Hepatocyte (in vitro differentiated cells): Measurements from ENCODE around the gene EIF4B. TPM values are rescaled to one million over a fixed set of nuclear protein-coding genes. Genes with fewer than 3 reads are reported as not detected.
"Not testable (repeated sequence)": the region's sequence is repeated elsewhere in the genome, so short reads cannot be mapped to it uniquely, and the experiment has no call there.

Experiments
- DNase-seq: peaks from one replicate; pipeline ENCODE4 v3.0.0-alpha.2; 2016; ENCODE audit warnings: low spot score
- H2AFZ ChIP-seq: fragments of 200-600 bp; sonication (generic); 2 replicates; pipeline ENCODE4 v1.6.0; 2016; ENCODE audit warnings: antibody characterized with exemption, mild to moderate bottlenecking
- H3K27ac ChIP-seq: fragments of 200-600 bp; sonication (generic); 2 replicates; pipeline ENCODE4 v1.5.1; 2016; ENCODE audit warnings: mild to moderate bottlenecking
- H3K27me3 ChIP-seq: fragments of 200-600 bp; sonication (generic); 2 replicates; pipeline ENCODE4 v1.6.1; 2016
- H3K36me3 ChIP-seq: fragments of 200-600 bp; sonication (generic); replicated peaks from 2 replicates; pipeline ENCODE4 v1.5.1; 2016; ENCODE audit warnings: low read depth; ENCODE audit not compliant: insufficient read depth
- H3K4me1 ChIP-seq: fragments of 200-600 bp; sonication (generic); 2 replicates; pipeline ENCODE4 v1.5.1; 2016; ENCODE audit warnings: mild to moderate bottlenecking, moderate library complexity; ENCODE audit not compliant: insufficient read depth
- H3K4me2 ChIP-seq: fragments of 200-600 bp; sonication (generic); 2 replicates; pipeline ENCODE4 v1.6.0; 2016
- H3K4me3 ChIP-seq: fragments of 200-600 bp; sonication (generic); 2 replicates; pipeline ENCODE4 v1.5.1; 2016; ENCODE audit warnings: mild to moderate bottlenecking
- H3K79me2 ChIP-seq: fragments of 200-600 bp; sonication (generic); 2 replicates; pipeline ENCODE4 v1.6.0; 2017; ENCODE audit warnings: mild to moderate bottlenecking
- H3K9me2 ChIP-seq: fragments of 200-600 bp; sonication (generic); replicated peaks from 2 replicates; pipeline ENCODE4 v1.6.0; 2017; ENCODE audit warnings: mild to moderate bottlenecking; ENCODE audit not compliant: insufficient read depth
- H3K9me3 ChIP-seq: fragments of 200-600 bp; sonication (generic); 2 replicates; pipeline ENCODE4 v1.5.1; 2016; ENCODE audit warnings: low read depth, mild to moderate bottlenecking
- H4K20me1 ChIP-seq: fragments of 200-600 bp; sonication (generic); 2 replicates; pipeline ENCODE4 v1.6.0; 2016; ENCODE audit warnings: mild to moderate bottlenecking; ENCODE audit not compliant: insufficient read depth, poor library complexity, severe bottlenecking
- CTCF ChIP-seq: fragments of 200-600 bp; sonication (generic); IDR thresholded peaks from 2 replicates; pipeline ENCODE4 v1.5.1; 2016; ENCODE audit warnings: antibody characterized with exemption, mild to moderate bottlenecking; ENCODE audit not compliant: poor library complexity
- EZH2 ChIP-seq: fragments of 200-600 bp; sonication (generic); IDR thresholded peaks from 2 replicates; pipeline ENCODE4 v1.6.1; 2016; ENCODE audit warnings: antibody characterized with exemption, mild to moderate bottlenecking, borderline replicate concordance
- EZH2phosphoT487 ChIP-seq: fragments of 200-600 bp; sonication (generic); IDR thresholded peaks from one replicate; pipeline ENCODE4 v1.6.1; 2018; ENCODE audit warnings: antibody characterized with exemption, mild to moderate bottlenecking, low read depth, moderate library complexity; ENCODE audit not compliant: unreplicated experiment, severe bottlenecking
- WGBS: methylation state at CpG from one replicate; pipeline ENCODE4 v1.1.6; 2016; ENCODE audit warnings: low lambda C conversion rate; ENCODE audit errors: missing lambda C conversion rate; 5-methylcytosine and 5-hydroxymethylcytosine counted together
- polyA plus RNA-seq: library from polyadenylated mRNA; unstranded; fragments of >200 nt; fragmentation: Nextera tagmentation; extraction: Ambion mirVana; gene quantifications from 2 replicates; pipeline ENCODE4 v1.2.1, GENCODE V29; 2016
- total RNA-seq: library from RNA; depleted of rRNA; stranded (reverse); fragments of >200 nt; gene quantifications from 2 replicates; pipeline ENCODE4 v1.2.3, GENCODE V29; 2014

The EIF4B gene
- total and polyA plus RNA-seq, 2 experiments from 2014 or later: 53.5 to 435 TPM

DNA sequence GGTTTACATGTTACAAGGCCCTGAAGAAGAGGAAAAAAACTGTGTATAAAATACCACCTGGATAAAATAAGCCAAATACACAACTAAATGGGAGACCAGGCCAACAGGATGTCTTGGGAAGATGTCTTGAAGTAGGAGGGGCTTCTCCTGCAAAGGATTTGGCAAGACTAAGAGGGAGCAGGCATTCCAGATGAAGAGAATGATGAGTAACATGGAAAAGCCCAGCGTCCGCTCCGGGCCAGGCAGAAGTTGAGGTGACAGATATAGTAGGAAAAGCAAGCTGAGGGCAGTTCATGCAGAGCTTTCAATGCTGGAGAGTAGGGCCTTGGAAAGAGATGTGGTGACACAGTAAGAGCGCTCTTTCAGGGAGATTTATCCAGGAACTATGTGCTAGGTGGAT is 16.1 kb upstream of the EIF4B start:
- no peak overlapping the region for H3K27ac ChIP-seq
- WGBS: 69% methylated on average over 4 of the region's 4 CpGs
- no peaks in the 10 kb centered on the region for H3K9me3 ChIP-seq
- H3K4me3 ChIP-seq: no peak overlapping the region
- peaks cover 21% of the 10 kb centered on the region for H3K4me1 ChIP-seq
- no peaks in the 10 kb centered on the region for H3K36me3 ChIP-seq
- no peaks in the 10 kb centered on the region for H3K27me3 ChIP-seq
- H3K79me2 ChIP-seq: no peaks in the 10 kb centered on the region
- H3K9me2 ChIP-seq: no peaks in the 10 kb centered on the region
- no peak overlapping the region for H2AFZ ChIP-seq
- DNase-seq: no peak
- no peaks in the 10 kb centered on the region for H4K20me1 ChIP-seq
- no peak overlapping the region for H3K4me2 ChIP-seq
- no peak for TF ChIP-seq CTCF
- no peak for TF ChIP-seq EZH2
- TF ChIP-seq EZH2phosphoT487: no peak

- H3K36me3 ChIP-seq, H4K20me1 ChIP-seq, H3K79me2 ChIP-seq, H3K4me3 ChIP-seq, H3K27me3 ChIP-seq, H3K9me2 ChIP-seq, H2AFZ ChIP-seq, H3K9me3 ChIP-seq, DNase-seq: not testable (repeated sequence)
- Histone ChIP-seq H3K4me2 (peak overlapping the region; percentile 6), H3K27ac (peak overlapping the region; percentile 81), H3K4me1 (peaks cover 21% of the 10 kb centered on the region)
- 92% methylated on average over 5 of the region's 5 CpGs for WGBS
These were observed 14.0 kb upstream of the EIF4B start for GRCh38 chr12:52992240-52992639.

DNA sequence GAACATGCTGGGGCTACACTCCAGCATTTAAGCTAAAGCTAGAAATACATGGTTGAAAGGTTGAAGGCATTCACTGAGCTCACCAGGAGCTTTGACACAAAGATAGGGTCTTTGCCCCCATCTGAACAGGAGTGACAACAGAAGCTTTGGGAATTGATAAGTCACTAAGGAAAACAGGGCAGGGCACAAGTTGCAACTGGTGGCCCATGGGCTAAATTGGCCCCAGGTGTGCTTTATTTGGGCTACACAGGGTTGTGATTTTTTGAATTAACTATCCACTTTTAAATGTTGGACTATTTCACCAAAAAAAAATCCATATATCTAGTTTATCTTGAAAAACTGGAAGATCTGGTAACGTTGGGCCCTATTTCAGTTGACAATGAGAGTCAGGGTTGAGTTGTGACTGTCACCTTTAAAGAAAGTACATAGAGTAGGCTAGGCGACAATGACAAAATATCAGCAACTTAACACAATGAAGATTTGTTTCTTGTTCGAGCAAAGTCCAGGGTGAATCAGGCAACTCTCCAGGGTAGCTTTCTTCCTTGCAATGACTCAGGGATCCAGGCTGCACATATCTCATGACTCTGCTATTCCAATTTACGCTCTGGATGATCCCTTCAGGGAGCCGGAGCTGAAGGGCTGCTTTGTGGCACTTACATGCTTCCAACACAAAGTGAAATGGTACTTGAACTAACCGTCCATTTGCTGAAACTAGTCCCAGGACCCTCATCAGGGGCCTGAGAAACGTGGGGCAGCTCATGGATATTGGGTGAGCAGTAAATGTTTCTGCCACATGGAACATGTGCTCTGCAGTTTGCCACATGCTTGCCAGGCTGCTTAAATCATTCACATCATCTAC is 13.3 kb upstream of the EIF4B start:
- Histone ChIP-seq H3K79me2 (no peaks in the 10 kb centered on the region), H4K20me1 (no peaks in the 10 kb centered on the region), H3K4me2 (peak overlapping the region; percentile 54), H3K36me3 (no peaks in the 10 kb centered on the region), H3K4me3 (no peak overlapping the region), H3K9me3 (no peaks in the 10 kb centered on the region), H3K27ac (peak overlapping the region; percentile 81), H3K4me1 (peaks cover 21% of the 10 kb centered on the region), H3K27me3 (no peaks in the 10 kb centered on the region), H3K9me2 (no peaks in the 10 kb centered on the region), H2AFZ (no peak overlapping the region)
- TF ChIP-seq EZH2phosphoT487 (no peak), EZH2 (no peak), CTCF (no peak)
- DNase-seq: peak; percentile 79
- 39% methylated on average over 7 of the region's 7 CpGs for WGBS

DNA sequence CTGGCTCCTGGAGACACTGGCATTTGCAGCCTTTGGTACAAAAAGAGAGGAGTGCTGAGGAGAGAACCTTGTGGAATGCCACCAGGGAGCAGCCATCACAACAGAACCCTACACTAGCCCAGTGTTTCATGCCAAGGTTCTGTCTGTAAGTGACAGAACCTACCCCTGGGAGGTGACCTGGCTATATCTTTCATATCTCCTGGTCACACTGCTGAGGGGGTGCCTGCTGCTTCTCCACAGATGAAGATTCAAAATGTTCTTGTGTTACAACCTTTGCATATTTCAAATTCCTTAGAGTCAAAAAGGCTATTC is 12.7 kb upstream of the EIF4B start:
- TF ChIP-seq EZH2 (no peak), EZH2phosphoT487 (no peak), CTCF (no peak)

More for the DNA sequence above, 12.7 kb upstream of the EIF4B start:
- Histone ChIP-seq H3K4me2 (peak overlapping the region; percentile 54), H3K9me2 (no peaks in the 10 kb centered on the region), H3K4me3 (no peak overlapping the region), H3K36me3 (no peaks in the 10 kb centered on the region), H4K20me1 (no peaks in the 10 kb centered on the region), H3K4me1 (peaks cover 21% of the 10 kb centered on the region), H3K27me3 (no peaks in the 10 kb centered on the region), H3K79me2 (no peaks in the 10 kb centered on the region), H3K27ac (peak overlapping the region; percentile 54), H2AFZ (no peak overlapping the region), H3K9me3 (no peaks in the 10 kb centered on the region)
- no peak for DNase-seq
